Panc1 (cell line): ENCODE data around the gene CEBPZ.

Experiments used
- CTCF ChIP-seq: fragments of 450-650 bp; IDR thresholded peaks from 2 replicates; pipeline ENCODE4 v1.5.1; 2017; ENCODE audit warnings: mild to moderate bottlenecking
- REST ChIP-seq, 2 experiments: IDR thresholded peaks; 2 replicates each; pipeline ENCODE4 v1.6.1; 2011 to 2012; ENCODE audit warnings: low read depth in 2 of 2, control low read depth in 1 of 2, low read length in 1 of 2, mild to moderate bottlenecking in 1 of 2, moderate library complexity in 1 of 2; ENCODE audit not compliant: insufficient read depth in 1 of 2

DNA sequence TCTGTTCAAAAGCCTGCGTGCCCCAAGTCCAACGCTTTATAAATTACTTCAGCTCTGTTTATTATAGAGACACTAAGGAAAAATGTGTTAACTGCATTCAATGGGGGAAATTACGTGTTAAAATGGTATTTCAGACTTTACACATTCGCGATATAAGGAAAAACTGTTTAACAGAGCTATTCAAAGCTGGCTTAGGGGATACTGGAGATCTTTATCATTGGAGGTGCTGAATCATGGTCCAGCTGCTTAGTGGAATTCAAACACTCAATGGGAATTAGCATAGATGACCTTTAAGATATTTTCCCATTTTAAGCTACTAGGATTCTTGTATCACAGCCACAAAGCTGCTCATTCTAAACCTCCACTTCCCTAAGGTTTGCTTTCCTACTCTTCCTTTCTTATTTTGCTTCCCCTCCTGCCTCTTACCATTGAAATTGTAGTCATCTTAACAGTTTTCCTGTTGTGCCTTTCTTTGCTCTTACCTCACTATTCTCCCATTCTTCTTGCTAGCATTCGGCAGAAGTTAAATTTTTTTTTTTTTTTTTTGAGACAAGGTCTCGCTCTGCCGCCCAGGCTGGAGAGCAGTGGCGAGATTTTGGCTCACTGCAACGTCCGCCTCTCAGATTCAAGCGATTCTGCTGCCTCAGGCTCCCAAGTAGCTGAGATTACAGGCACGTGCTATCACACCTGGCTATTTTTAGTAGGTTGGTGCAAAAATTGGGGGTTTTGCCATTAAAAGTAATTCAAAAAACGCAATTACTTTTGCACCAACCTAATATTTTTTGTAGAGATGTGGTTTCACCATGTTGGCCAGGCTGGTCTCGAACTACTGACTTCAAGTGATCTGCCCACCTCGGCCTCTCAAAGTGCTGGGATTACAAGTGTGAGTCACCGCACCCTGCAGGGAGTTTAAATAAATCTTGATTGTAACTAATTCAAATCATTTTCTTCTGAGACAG, 49.4 kb downstream of the CEBPZ start:
- no peak for TF ChIP-seq CTCF
- TF ChIP-seq REST (IDR thresholded peaks at IDR 0.05; ENCODE audit: insufficient read depth in 1 of 2, low read depth in 2 of 2, low read length in 1 of 2) = no peak
